ENCODE measurements around the gene THEMIS2. TPM values are rescaled to one million over a fixed set of nuclear protein-coding genes. Genes with fewer than 3 reads are reported as not detected.
A peak's percentile ranks its signal among the peaks of the same experiment; 100 is the strongest.

The THEMIS2 gene
- total and polyA plus RNA-seq, 2 of the 13 experiments (the other 11 are each of a cell fraction or from before 2014, with no cell fraction given), result 0.38 to 1.5 TPM

GRCh38 chr1:27832762-27833161 is 39.6 kb upstream of the THEMIS2 start:
- 78% methylated on average over 2 of the region's 2 CpGs for WGBS (ENCODE audit: low lambda C conversion rate)
- DNase-seq (ENCODE audit: low spot score) (no peak), FAIRE-seq (no peak), ATAC-seq (no peak)
- Histone ChIP-seq H3K9me3 (ENCODE audit: low read length) (no peaks in the 10 kb centered on the region), H3K27me3 (ENCODE audit: control insufficient read depth in 1 of 2, insufficient read depth in 2 of 2, low read length in 2 of 2) (no peaks in the 10 kb centered on the region; a peak in 1 of 5 replicates), H3K36me3 (replicated peaks in 1 of 2; ENCODE audit: control insufficient read depth in 1 of 2, insufficient read depth in 2 of 2, low read length in 2 of 2) (peaks cover 0 to 36% of the 10 kb centered on the region in 2 experiments; a peak in 2 of 5 replicates), H3K27ac (ENCODE audit: extremely low read length, insufficient read depth, low read length) (peak overlapping the region; percentile 13), H2AFZ (ENCODE audit: low read length) (no peak overlapping the region), H3K4me3 (replicated peaks in 1 of 3; ENCODE audit: insufficient read depth in 1 of 3, low read depth in 2 of 3, low read length in 3 of 3) (peak overlapping the region in 1 of 3 experiments; percentile 86; a peak in 2 of 6 replicates), H3K79me2 (ENCODE audit: insufficient read depth, low read length) (peaks cover 59% of the 10 kb centered on the region), H3K9ac (ENCODE audit: insufficient read depth, low read depth, low read length) (peak overlapping the region; percentile 32; the same call in 1 of the 2 replicates), H3K4me1 (ENCODE audit: insufficient read depth, low read length) (peaks cover 62% of the 10 kb centered on the region), H4K20me1 (ENCODE audit: insufficient read depth, low read length) (no peaks in the 10 kb centered on the region), H3K4me2 (ENCODE audit: low read depth, low read length) (peak overlapping the region; percentile 91)
- no TSS peak for BruUV-seq (replicated peaks)
- TF ChIP-seq EHMT2 (IDR thresholded peaks at IDR 0.05; ENCODE audit: borderline replicate concordance, low read depth, low read length) (no peak), ZNF550 (CRISPR knock-in tag; IDR thresholded peaks at IDR 0.05; ENCODE audit: borderline replicate concordance) (no peak), CREB1 (IDR thresholded peaks at IDR 0.05) (0 out of 2 replicates have a peak, but pooled peaks have one; percentile 29), CREB1 (CRISPR knock-in tag; IDR thresholded peaks at IDR 0.05) (no peak), KDM2A (CRISPR knock-in tag; IDR thresholded peaks at IDR 0.05; ENCODE audit: borderline replicate concordance, low read depth) (no peak), CHCHD3 (CRISPR knock-in tag; IDR thresholded peaks at IDR 0.05) (no peak)
- TF ChIP-seq, protein P1, sequence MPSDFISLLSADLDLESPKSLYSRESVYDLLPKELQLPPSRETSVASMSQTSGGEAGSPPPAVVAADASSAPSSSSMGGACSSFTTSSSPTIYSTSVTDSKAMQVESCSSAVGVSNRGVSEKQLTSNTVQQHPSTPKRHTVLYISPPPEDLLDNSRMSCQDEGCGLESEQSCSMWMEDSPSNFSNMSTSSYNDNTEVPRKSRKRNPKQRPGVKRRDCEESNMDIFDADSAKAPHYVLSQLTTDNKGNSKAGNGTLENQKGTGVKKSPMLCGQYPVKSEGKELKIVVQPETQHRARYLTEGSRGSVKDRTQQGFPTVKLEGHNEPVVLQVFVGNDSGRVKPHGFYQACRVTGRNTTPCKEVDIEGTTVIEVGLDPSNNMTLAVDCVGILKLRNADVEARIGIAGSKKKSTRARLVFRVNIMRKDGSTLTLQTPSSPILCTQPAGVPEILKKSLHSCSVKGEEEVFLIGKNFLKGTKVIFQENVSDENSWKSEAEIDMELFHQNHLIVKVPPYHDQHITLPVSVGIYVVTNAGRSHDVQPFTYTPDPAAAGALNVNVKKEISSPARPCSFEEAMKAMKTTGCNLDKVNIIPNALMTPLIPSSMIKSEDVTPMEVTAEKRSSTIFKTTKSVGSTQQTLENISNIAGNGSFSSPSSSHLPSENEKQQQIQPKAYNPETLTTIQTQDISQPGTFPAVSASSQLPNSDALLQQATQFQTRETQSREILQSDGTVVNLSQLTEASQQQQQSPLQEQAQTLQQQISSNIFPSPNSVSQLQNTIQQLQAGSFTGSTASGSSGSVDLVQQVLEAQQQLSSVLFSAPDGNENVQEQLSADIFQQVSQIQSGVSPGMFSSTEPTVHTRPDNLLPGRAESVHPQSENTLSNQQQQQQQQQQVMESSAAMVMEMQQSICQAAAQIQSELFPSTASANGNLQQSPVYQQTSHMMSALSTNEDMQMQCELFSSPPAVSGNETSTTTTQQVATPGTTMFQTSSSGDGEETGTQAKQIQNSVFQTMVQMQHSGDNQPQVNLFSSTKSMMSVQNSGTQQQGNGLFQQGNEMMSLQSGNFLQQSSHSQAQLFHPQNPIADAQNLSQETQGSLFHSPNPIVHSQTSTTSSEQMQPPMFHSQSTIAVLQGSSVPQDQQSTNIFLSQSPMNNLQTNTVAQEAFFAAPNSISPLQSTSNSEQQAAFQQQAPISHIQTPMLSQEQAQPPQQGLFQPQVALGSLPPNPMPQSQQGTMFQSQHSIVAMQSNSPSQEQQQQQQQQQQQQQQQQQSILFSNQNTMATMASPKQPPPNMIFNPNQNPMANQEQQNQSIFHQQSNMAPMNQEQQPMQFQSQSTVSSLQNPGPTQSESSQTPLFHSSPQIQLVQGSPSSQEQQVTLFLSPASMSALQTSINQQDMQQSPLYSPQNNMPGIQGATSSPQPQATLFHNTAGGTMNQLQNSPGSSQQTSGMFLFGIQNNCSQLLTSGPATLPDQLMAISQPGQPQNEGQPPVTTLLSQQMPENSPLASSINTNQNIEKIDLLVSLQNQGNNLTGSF (CRISPR knock-in tag; IDR thresholded peaks at IDR 0.05), result no peak
- in situ Hi-C loops (cut with HindIII; ENCODE audit: extremely low pct_ligation_motif_present, low pct_unique_long_range_greater_than_20kb) (no loop called here), intact Hi-C loops (cut with micrococcal nuclease; ENCODE audit: unreplicated experiment) (loop anchor here (5.0 kb wide), 2 partner anchors 60 to 160 kb away; partner anchors contain the start of genes IFI6 and STX12)
- CTCF ChIA-PET (ENCODE audit: low intra/inter-chr PET ratio, low total read pairs), result no interaction called here
- POLR2A ChIA-PET, result interaction anchor here (1.1 to 5.8 kb wide), 3 partner anchors 15 to 161 kb away, joined by 3 to 89 read pairs (median 5); partner anchors contain the start of genes IFI6 and STX12

All from HepG2 (cell line).